ENCODE measurements around the gene MICU1. TPM values are rescaled to one million over a fixed set of nuclear protein-coding genes. Genes with fewer than 3 reads are reported as not detected.
A peak's percentile ranks its signal among the peaks of the same experiment; 100 is the strongest.

The MICU1 gene
- total and polyA plus RNA-seq, 7 donors, result 29.4 to 53.5 (median 33.9) TPM

DNA sequence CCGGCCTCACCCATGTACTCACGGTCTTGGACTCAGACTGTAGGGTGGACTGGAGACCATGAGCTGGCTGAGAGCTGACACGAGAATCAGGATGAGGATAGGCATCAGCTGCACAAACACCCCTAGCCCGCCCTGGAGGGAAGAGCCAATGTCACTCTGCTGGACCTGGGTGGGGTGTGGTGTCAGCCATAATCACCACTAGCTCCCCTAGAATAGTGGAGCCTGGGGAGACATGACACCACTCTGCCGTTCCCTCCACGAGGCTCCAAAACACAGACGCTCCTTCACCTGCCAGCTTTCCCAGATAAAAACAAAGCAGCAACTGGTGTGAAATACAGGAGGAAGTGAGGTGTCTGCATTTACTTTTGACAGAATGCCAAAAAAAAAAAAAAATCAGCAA lies 287.7 kb downstream of the MICU1 start:
- Histone ChIP-seq H3K4me1 (peaks cover 0 to 41% (median 34%) of the 10 kb centered on the region in 4 donors), H3K36me3 (peaks cover 27 to 86% (median 46%) of the 10 kb centered on the region in 4 donors), H3K4me3 (no peak overlapping the region), H3K9me3 (no peaks in the 10 kb centered on the region), H3K27me3 (no peaks in the 10 kb centered on the region), H3K27ac (no peak overlapping the region)
- TF ChIP-seq CTCF (IDR thresholded peaks at IDR 0.05), result no peak
- TF ChIP-seq EP300 (IDR thresholded peaks at IDR 0.05), result no peak
- TF ChIP-seq POLR2A (IDR thresholded peaks at IDR 0.05), result no peak
- no peak for TF ChIP-seq POLR2AphosphoS5 (IDR thresholded peaks at IDR 0.05)
- 72 to 83% methylated on average over 7 of the region's 7 CpGs for WGBS, 2 donors
- DNase-seq, result no peak
- intact Hi-C loops (cut with DNase I), result loop anchor here (5.0 to 10.0 kb wide), 5 partner anchors 121 to 443 kb away; partner anchors contain the start of genes ANAPC16 and ASCC1

DNA sequence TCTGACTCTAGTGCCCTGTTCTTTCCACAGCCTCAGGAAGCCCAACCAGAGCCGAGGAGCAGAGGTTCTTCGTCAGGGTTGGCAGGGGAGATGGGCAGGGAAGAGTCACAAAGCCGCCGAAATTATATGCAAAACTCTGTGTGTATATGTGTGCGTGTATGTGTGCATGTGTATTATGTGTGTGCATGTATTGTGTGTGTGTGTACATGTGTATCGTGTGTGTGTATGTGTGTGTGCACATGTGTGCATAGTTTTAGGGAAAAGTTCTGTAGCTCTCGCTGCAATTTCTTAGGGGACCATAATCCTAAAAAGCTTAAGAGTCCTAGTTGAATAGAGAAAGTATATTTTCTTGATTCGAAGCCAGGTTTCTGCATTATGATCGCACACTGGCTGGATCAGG lies 288.2 kb downstream of the MICU1 start:
- intact Hi-C loops (cut with DNase I), result loop anchor here (2.0 to 10.0 kb wide), 6 partner anchors 63 to 443 kb away; partner anchors contain the start of genes ANAPC16 and ASCC1
- H3K4me3 ChIP-seq, result no peak overlapping the region
- H3K4me1 ChIP-seq, result peaks cover 0 to 42% (median 35%) of the 10 kb centered on the region in 4 donors
- H3K27me3 ChIP-seq, result no peaks in the 10 kb centered on the region
- H3K9me3 ChIP-seq, result no peaks in the 10 kb centered on the region
- no peak for DNase-seq
- H3K36me3 ChIP-seq, result peaks cover 23 to 81% (median 42%) of the 10 kb centered on the region in 4 donors
- H3K27ac ChIP-seq, result no peak overlapping the region
- no peak for TF ChIP-seq POLR2AphosphoS5 (IDR thresholded peaks at IDR 0.05)
- TF ChIP-seq POLR2A (IDR thresholded peaks at IDR 0.05), result no peak
- no peak for TF ChIP-seq EP300 (IDR thresholded peaks at IDR 0.05)
- 90 to 91% methylated on average over 9 of the region's 9 CpGs for WGBS, 2 donors

DNA sequence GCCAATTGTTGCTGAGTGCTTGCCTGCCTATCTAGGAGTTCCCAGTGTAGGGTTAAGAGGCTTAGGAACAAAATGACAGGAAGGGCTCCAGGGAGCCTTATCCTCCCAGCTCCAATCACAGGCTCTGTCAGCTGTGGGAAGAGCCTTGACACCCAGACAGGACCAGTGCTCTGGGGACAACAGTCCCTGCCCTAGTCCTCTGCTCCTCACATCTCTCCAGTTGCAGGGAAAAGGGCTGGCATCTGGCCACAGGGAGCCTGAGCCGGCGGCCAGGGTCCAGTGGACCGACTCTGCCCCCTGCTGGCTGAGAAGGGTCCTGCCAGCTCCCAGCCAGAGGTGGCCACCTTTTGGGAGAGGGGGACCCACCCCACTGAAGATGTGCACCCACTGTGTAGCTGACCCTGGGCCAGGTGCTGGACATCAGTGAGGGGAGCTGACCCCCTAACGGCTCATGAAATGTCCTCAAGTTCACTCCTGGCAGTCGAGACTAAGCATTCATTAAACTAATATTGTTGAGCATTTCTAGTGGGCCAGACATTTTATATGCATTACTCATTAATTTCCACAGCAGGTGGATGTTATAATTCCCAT lies 288.7 kb downstream of the MICU1 start:
- Histone ChIP-seq H3K9me3 (no peaks in the 10 kb centered on the region), H3K4me1 (peaks cover 0 to 48% (median 41%) of the 10 kb centered on the region in 4 donors), H3K4me3 (no peak overlapping the region), H3K27me3 (no peaks in the 10 kb centered on the region), H3K36me3 (peaks cover 17 to 75% (median 37%) of the 10 kb centered on the region in 4 donors), H3K27ac (peak overlapping the region; percentile 75 to 87 (median 80))
- intact Hi-C loops (cut with DNase I), result loop anchor here (2.0 to 10.0 kb wide), 6 partner anchors 62 to 442 kb away; partner anchors contain the start of genes ANAPC16 and ASCC1
- DNase-seq, result peak; percentile 94
- TF ChIP-seq EP300 (IDR thresholded peaks at IDR 0.05), result no peak
- peak; percentile 88 to 94 (median 92) for TF ChIP-seq CTCF (IDR thresholded peaks at IDR 0.05)
- TF ChIP-seq POLR2AphosphoS5 (IDR thresholded peaks at IDR 0.05), result peak in 3 of 4 donors; percentile 37 to 53 (median 46)
- 25 to 33% methylated on average over 5 of the region's 5 CpGs for WGBS, 2 donors

- Histone ChIP-seq H3K27me3 (no peaks in the 10 kb centered on the region), H3K27ac (peak overlapping the region; percentile 75 to 87 (median 80)), H3K4me1 (peaks cover 0 to 55% (median 48%) of the 10 kb centered on the region in 4 donors), H3K36me3 (peaks cover 13 to 68% (median 32%) of the 10 kb centered on the region in 4 donors), H3K9me3 (no peaks in the 10 kb centered on the region), H3K4me3 (no peak overlapping the region)
- intact Hi-C loops (cut with DNase I), result loop anchor here (2.0 to 10.0 kb wide), 6 partner anchors 62 to 442 kb away; partner anchors contain the start of genes ANAPC16 and ASCC1
- 91 to 95% methylated on average over 18 of the region's 18 CpGs for WGBS, 2 donors
- no peak for DNase-seq
- TF ChIP-seq EP300 (IDR thresholded peaks at IDR 0.05), result no peak
- no peak for TF ChIP-seq POLR2AphosphoS5 (IDR thresholded peaks at IDR 0.05)
- no peak for TF ChIP-seq CTCF (IDR thresholded peaks at IDR 0.05)
- TF ChIP-seq POLR2A (IDR thresholded peaks at IDR 0.05), result no peak
These were observed 289.4 kb downstream of the MICU1 start for GRCh38 chr10:72336259-72337038.

Data from sigmoid colon (tissue), 7 donors.